Measurements from ENCODE around the gene SCNN1G.
A peak's percentile ranks its signal among the peaks of the same experiment; 100 is the strongest.

SCNN1G gene

GRCh38 chr16:23149267-23149992 is 33.1 kb upstream of the SCNN1G start, which contains the start of gene USP31:
Gene USP31 (minus strand): TSS chr16:23149452. CDS start chr16:23149270, 182 bp downstream.
- intact Hi-C loops (cut with DNase I), result no loop called here
- peak; percentile 93 to 98 (median 96) for DNase-seq

- intact Hi-C loops (cut with DNase I), result no loop called here
- no peak for DNase-seq
These were observed 32.6 kb upstream of the SCNN1G start for GRCh38 chr16:23149993-23150364.

- intact Hi-C loops (cut with DNase I), result no loop called here
These were observed 30.0 kb upstream of the SCNN1G start for GRCh38 chr16:23152386-23153178.

GRCh38 chr16:23155445-23156049 is 27.0 kb upstream of the SCNN1G start:
- intact Hi-C loops (cut with DNase I), result no loop called here
- DNase-seq, result peak in 3 of 42 donors; percentile 37 to 69 (median 50)

More at GRCh38 chr16:23152386-23153178, 30.0 kb upstream of the SCNN1G start:
- peak in 1 of 42 donors; percentile 28 for DNase-seq

GRCh38 chr16:23156110-23156509 is 26.4 kb upstream of the SCNN1G start:
- peak in 2 of 42 donors; percentile 15 to 16 for DNase-seq
- intact Hi-C loops (cut with DNase I), result no loop called here

- intact Hi-C loops (cut with DNase I), result no loop called here
These were observed 25.5 kb upstream of the SCNN1G start for GRCh38 chr16:23156946-23157460.

GRCh38 chr16:23158114-23158513 is 24.4 kb upstream of the SCNN1G start:
- peak in 1 of 42 donors; percentile 22 for DNase-seq
- intact Hi-C loops (cut with DNase I), result no loop called here

More at GRCh38 chr16:23156946-23157460, 25.5 kb upstream of the SCNN1G start:
- DNase-seq, result peak in 1 of 42 donors; percentile 14

- intact Hi-C loops (cut with DNase I), result no loop called here
These were observed 22.5 kb upstream of the SCNN1G start for GRCh38 chr16:23160082-23160481.

GRCh38 chr16:23160574-23160973 is 22.0 kb upstream of the SCNN1G start:
- peak in 2 of 42 donors; percentile 0 to 37 for DNase-seq
- intact Hi-C loops (cut with DNase I), result no loop called here

More at GRCh38 chr16:23160082-23160481, 22.5 kb upstream of the SCNN1G start:
- DNase-seq, result peak in 2 of 42 donors; percentile 21 to 33

- DNase-seq, result no peak
- intact Hi-C loops (cut with DNase I), result no loop called here
These were observed 18.6 kb upstream of the SCNN1G start for GRCh38 chr16:23163921-23164320.

GRCh38 chr16:23164736-23165135 is 17.8 kb upstream of the SCNN1G start:
- DNase-seq, result no peak
- intact Hi-C loops (cut with DNase I), result no loop called here

GRCh38 chr16:23172583-23172982 is 10.0 kb upstream of the SCNN1G start:
- DNase-seq, result no peak
- intact Hi-C loops (cut with DNase I), result no loop called here

GRCh38 chr16:23172994-23173393 is 9.6 kb upstream of the SCNN1G start:
- DNase-seq, result no peak
- intact Hi-C loops (cut with DNase I), result no loop called here

GRCh38 chr16:23174622-23175021 is 7.9 kb upstream of the SCNN1G start:
- intact Hi-C loops (cut with DNase I), result no loop called here
- DNase-seq, result no peak

- DNase-seq, result no peak
- intact Hi-C loops (cut with DNase I), result no loop called here
These were observed 6.9 kb upstream of the SCNN1G start for GRCh38 chr16:23175651-23176050.

GRCh38 chr16:23181506-23181905 is 1.0 kb upstream of the SCNN1G start:
- intact Hi-C loops (cut with DNase I), result no loop called here
- no peak for DNase-seq

- intact Hi-C loops (cut with DNase I), result loop anchor here (2.0 kb wide), 1 partner anchor 253 kb away; no protein-coding TSS in a partner anchor
- DNase-seq, result peak; percentile 37 to 87 (median 74)
These were observed 303 bp upstream of the SCNN1G start for GRCh38 chr16:23182206-23182678.

GRCh38 chr16:23183543-23183862 is 958 bp downstream of the SCNN1G start:
- intact Hi-C loops (cut with DNase I), result loop anchor here (2.0 kb wide), 1 partner anchor 251 kb away; no protein-coding TSS in a partner anchor
- no peak for DNase-seq

GRCh38 chr16:23185656-23186055 is 3.1 kb downstream of the SCNN1G start:
- intact Hi-C loops (cut with DNase I), result no loop called here
- DNase-seq, result no peak
